PC-9 (cell line): ENCODE measurements around the gene FHDC1. TPM values are rescaled to one million over a fixed set of nuclear protein-coding genes. Genes with fewer than 3 reads are reported as not detected.

Experiments
- BruUV-seq: library from RNA; stranded (reverse); fragments of 400-500 nt; replicated peaks from 2 replicates; lab custom pipeline; 2021; lab: Mats Ljungman, UMichigan
- CTCF ChIA-PET: fragments of 300-600 bp; sonication (Branson Sonifier 250); formaldehyde crosslinking; loops from one replicate; lab custom pipeline; 2022; ENCODE audit warnings: antibody characterized with exemption; lab: Charles Lee
- POLR2A ChIA-PET: fragments of 300-600 bp; sonication (Branson Sonifier 250); formaldehyde crosslinking; loops from one replicate; lab custom pipeline; 2022; ENCODE audit warnings: antibody characterized with exemption; ENCODE audit not compliant: unreplicated experiment; lab: Charles Lee
- DNase-seq, 2 experiments: peaks; one replicate each; pipeline versions ENCODE4 v3.0.0 to v3.0.0-alpha.2; 2015 to 2022; ENCODE audit warnings: mixed read lengths in 1 of 2
- H2AFZ ChIP-seq: fragments of 200-600 bp; sonication (generic); 2 replicates; pipeline ENCODE4 v1.8.1; 2017; ENCODE audit warnings: antibody characterized with exemption
- H3F3A ChIP-seq: fragments of 200-600 bp; sonication (generic); 2 replicates; pipeline ENCODE4 v1.8.1; 2017; ENCODE audit warnings: antibody characterized with exemption, mild to moderate bottlenecking, low read depth; ENCODE audit not compliant: insufficient read depth
- H3K27ac ChIP-seq: fragments of 200-600 bp; sonication (generic); 2 replicates; pipeline ENCODE4 v1.6.1; 2016; ENCODE audit warnings: mixed run types
- H3K27me3 ChIP-seq: fragments of 200-600 bp; sonication (generic); 2 replicates; pipeline ENCODE4 v1.6.1; 2016; ENCODE audit warnings: low read depth, mixed run types; ENCODE audit not compliant: insufficient read depth
- H3K36me3 ChIP-seq: fragments of 200-600 bp; sonication (generic); 2 replicates; pipeline ENCODE4 v1.6.1; 2016; ENCODE audit warnings: low read depth, mixed run types
- H3K4me1 ChIP-seq: fragments of 200-600 bp; sonication (generic); replicated peaks from 2 replicates; pipeline ENCODE4 v1.6.1; 2016; ENCODE audit warnings: mixed run types; ENCODE audit not compliant: insufficient read depth
- H3K4me2 ChIP-seq: fragments of 200-600 bp; sonication (generic); 2 replicates; pipeline ENCODE4 v1.6.1; 2017; ENCODE audit warnings: mixed run types
- H3K4me3 ChIP-seq: fragments of 200-600 bp; sonication (generic); 2 replicates; pipeline ENCODE4 v1.6.1; 2016; ENCODE audit warnings: mixed run types
- H3K79me2 ChIP-seq: fragments of 200-600 bp; sonication (generic); 2 replicates; pipeline ENCODE4 v1.6.1; 2017; ENCODE audit warnings: low read depth, mixed run types
- H3K9me2 ChIP-seq: fragments of 200-600 bp; sonication (generic); 2 replicates; pipeline ENCODE4 v1.8.1; 2017; ENCODE audit warnings: mild to moderate bottlenecking; ENCODE audit not compliant: insufficient read depth
- H3K9me3 ChIP-seq: fragments of 200-600 bp; sonication (generic); 2 replicates; pipeline ENCODE4 v1.8.1; 2016; ENCODE audit warnings: low read depth; ENCODE audit not compliant: insufficient read depth
- H4K20me1 ChIP-seq: fragments of 200-600 bp; sonication (generic); 2 replicates; pipeline ENCODE4 v1.8.1; 2017; ENCODE audit not compliant: insufficient read depth
- EZH2 ChIP-seq: fragments of 200-600 bp; sonication (generic); IDR thresholded peaks from 2 replicates; pipeline ENCODE4 v1.8.0; 2017; ENCODE audit warnings: antibody characterized with exemption, low read depth
- intact Hi-C: fragments of 100-400 bp; cut with micrococcal nuclease; formaldehyde crosslinking; loops from one replicate; pipeline ENCODE4 v1.10.0; 2022; ENCODE audit not compliant: unreplicated experiment
- total RNA-seq: library from RNA; stranded (reverse); gene quantifications from 2 replicates; pipeline ENCODE4 v1.2.3, GENCODE V29; 2021
- TF ChIP-seq, protein P1 (sequence below): fragments of 200-600 bp; sonication (generic); conservative IDR thresholded peaks from 2 replicates; pipeline ENCODE4 v1.6.1; 2017; ENCODE audit warnings: mixed run types, antibody characterized with exemption, mild to moderate bottlenecking, moderate library complexity

Gene FHDC1
- total RNA-seq, 1 experiment from 2014 or later, result 17.4 TPM

DNA sequence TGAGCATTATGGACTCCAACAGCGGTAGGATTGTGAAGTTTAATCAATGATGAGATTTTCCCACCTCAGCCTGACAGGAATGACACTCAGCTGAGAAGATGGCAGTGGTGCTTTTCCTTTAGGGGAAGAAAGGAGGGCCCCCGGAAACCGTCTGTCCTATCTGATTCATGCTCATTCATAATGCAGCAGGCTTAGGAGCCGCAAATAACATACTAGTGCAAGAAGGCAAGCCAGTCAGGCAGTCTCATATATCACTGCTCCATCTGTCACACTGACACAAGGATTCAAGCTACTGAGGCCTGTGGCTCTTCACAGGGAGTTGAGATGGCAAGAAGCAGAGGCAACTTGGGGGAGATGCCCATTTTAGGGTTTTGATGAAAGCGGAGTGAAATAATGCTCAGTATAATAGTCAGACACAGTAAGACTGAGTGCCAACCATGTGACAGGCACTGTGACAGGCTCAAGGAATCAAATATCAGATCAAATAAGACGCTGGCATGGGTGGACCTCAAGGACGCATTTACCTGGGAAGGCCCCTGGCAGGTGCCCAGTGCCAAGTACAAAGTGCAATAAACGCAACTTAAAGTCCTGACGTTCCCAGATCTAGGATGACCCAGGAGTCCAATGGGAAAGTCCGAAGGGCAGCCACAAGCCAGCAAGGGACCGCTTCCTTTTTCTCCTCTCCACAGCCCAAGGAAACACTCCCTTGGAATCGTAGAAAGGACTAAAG is 63.4 kb downstream of the FHDC1 start:
- intact Hi-C loops, result loop anchor here (5.0 to 10.0 kb wide), 4 partner anchors 62 to 498 kb away; partner anchors contain the start of genes FHDC1 and TRIM2
- Histone ChIP-seq H3K36me3 (no peaks in the 10 kb centered on the region), H4K20me1 (no peaks in the 10 kb centered on the region), H3K4me3 (no peak overlapping the region), H3F3A (peaks cover 26% of the 10 kb centered on the region), H2AFZ (no peak overlapping the region), H3K9me2 (no peaks in the 10 kb centered on the region), H3K4me1 (peaks cover 42% of the 10 kb centered on the region), H3K27ac (no peak overlapping the region), H3K27me3 (no peaks in the 10 kb centered on the region), H3K79me2 (no peaks in the 10 kb centered on the region), H3K4me2 (no peak overlapping the region), H3K9me3 (no peaks in the 10 kb centered on the region)
- BruUV-seq, result no TSS peak
- ChIA-PET POLR2A (no interaction called here), CTCF (no interaction called here)
- no peak for DNase-seq
- TF ChIP-seq, protein P1, sequence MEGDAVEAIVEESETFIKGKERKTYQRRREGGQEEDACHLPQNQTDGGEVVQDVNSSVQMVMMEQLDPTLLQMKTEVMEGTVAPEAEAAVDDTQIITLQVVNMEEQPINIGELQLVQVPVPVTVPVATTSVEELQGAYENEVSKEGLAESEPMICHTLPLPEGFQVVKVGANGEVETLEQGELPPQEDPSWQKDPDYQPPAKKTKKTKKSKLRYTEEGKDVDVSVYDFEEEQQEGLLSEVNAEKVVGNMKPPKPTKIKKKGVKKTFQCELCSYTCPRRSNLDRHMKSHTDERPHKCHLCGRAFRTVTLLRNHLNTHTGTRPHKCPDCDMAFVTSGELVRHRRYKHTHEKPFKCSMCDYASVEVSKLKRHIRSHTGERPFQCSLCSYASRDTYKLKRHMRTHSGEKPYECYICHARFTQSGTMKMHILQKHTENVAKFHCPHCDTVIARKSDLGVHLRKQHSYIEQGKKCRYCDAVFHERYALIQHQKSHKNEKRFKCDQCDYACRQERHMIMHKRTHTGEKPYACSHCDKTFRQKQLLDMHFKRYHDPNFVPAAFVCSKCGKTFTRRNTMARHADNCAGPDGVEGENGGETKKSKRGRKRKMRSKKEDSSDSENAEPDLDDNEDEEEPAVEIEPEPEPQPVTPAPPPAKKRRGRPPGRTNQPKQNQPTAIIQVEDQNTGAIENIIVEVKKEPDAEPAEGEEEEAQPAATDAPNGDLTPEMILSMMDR, result no peak
- no peak for TF ChIP-seq EZH2

DNA sequence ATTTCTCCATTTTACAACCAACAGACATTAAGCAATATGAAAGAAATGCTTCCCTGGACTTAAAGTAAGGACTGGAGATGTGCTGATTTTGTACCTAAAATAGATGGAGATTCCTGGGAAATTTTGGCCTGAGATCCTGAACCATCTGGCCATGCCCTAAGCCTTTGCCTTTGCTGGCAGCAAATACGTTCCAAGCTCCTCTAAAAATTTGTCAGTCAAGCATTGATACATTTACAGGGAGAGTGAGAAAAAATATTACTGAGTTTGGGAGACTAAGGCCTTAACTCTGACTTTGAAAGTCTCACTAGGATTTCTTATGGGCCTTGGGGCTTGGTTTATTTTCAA is 63.9 kb downstream of the FHDC1 start:
- Histone ChIP-seq H3K36me3 (no peaks in the 10 kb centered on the region), H3F3A (peaks cover 26% of the 10 kb centered on the region), H3K4me1 (peaks cover 36% of the 10 kb centered on the region), H3K4me3 (no peak overlapping the region), H3K9me3 (no peaks in the 10 kb centered on the region), H3K4me2 (no peak overlapping the region), H3K9me2 (no peaks in the 10 kb centered on the region), H3K27ac (no peak overlapping the region), H4K20me1 (no peaks in the 10 kb centered on the region), H3K79me2 (no peaks in the 10 kb centered on the region), H2AFZ (no peak overlapping the region), H3K27me3 (no peaks in the 10 kb centered on the region)
- BruUV-seq, result no TSS peak
- TF ChIP-seq, protein P1, result no peak
- no peak for TF ChIP-seq EZH2
- intact Hi-C loops, result no loop called here
- POLR2A ChIA-PET, result no interaction called here
- CTCF ChIA-PET, result interaction anchor here (0.6 kb wide), 1 partner anchor 41 kb away, joined by 3 read pairs; no protein-coding TSS in a partner anchor
- DNase-seq, result no peak

DNA sequence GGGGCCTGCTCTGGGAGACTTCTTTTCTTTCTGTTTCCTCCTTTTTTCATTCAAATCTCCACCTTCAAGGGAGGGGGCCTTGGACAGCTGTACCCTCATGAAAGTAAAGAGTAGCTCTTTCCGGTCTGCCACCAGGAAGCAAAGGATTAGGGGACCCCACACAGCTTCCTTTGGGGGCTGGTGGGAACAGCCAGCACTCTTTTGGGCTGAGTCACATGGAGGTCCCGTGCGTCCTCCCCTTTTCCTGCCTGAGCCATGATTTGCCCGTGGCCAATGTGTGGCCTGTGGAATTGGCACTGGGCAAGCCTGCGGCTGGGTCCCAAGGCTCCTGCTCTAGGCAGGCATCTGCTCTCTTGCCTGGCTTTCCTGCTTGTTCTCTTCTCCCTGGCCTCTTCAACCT is 65.5 kb downstream of the FHDC1 start:
- TF ChIP-seq, protein P1, result no peak
- TF ChIP-seq EZH2, result no peak
- DNase-seq, result no peak
- no TSS peak for BruUV-seq
- Histone ChIP-seq H3K27ac (no peak overlapping the region), H3K9me2 (no peaks in the 10 kb centered on the region), H2AFZ (no peak overlapping the region), H3K4me2 (no peak overlapping the region), H3K36me3 (no peaks in the 10 kb centered on the region), H3K9me3 (no peaks in the 10 kb centered on the region), H4K20me1 (no peaks in the 10 kb centered on the region), H3K79me2 (no peaks in the 10 kb centered on the region), H3K4me3 (no peak overlapping the region), H3K27me3 (no peaks in the 10 kb centered on the region), H3K4me1 (peaks cover 21% of the 10 kb centered on the region), H3F3A (peaks cover 19% of the 10 kb centered on the region)
- ChIA-PET CTCF (no interaction called here), POLR2A (no interaction called here)
- intact Hi-C loops, result no loop called here
